ENCODE data around the gene SOCS6.

DNA sequence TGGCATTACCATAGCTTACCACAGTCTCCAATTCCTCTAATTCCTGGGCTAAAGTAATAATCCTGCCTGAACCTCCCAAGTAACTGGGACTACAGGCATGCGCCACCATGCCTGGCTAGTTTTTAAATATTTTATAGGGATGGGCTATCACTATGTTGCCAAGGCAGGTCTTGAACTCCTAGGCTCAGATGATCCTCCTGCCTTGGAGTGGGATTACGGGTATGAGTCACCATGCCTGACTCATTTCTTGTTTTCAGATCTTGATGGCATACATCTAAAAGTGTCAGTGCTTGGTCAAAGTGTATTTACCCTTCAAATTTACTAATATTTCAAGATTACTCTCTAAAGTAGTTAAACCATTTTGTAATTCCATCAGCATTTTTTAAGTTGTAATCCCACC, 9.4 kb upstream of the SOCS6 start:
- TF ChIP-seq, protein P1, sequence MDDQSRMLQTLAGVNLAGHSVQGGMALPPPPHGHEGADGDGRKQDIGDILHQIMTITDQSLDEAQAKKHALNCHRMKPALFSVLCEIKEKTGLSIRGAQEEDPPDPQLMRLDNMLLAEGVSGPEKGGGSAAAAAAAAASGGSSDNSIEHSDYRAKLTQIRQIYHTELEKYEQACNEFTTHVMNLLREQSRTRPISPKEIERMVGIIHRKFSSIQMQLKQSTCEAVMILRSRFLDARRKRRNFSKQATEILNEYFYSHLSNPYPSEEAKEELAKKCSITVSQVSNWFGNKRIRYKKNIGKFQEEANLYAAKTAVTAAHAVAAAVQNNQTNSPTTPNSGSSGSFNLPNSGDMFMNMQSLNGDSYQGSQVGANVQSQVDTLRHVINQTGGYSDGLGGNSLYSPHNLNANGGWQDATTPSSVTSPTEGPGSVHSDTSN (IDR thresholded peaks at IDR 0.05): no peak
- TF ChIP-seq, protein P2, sequence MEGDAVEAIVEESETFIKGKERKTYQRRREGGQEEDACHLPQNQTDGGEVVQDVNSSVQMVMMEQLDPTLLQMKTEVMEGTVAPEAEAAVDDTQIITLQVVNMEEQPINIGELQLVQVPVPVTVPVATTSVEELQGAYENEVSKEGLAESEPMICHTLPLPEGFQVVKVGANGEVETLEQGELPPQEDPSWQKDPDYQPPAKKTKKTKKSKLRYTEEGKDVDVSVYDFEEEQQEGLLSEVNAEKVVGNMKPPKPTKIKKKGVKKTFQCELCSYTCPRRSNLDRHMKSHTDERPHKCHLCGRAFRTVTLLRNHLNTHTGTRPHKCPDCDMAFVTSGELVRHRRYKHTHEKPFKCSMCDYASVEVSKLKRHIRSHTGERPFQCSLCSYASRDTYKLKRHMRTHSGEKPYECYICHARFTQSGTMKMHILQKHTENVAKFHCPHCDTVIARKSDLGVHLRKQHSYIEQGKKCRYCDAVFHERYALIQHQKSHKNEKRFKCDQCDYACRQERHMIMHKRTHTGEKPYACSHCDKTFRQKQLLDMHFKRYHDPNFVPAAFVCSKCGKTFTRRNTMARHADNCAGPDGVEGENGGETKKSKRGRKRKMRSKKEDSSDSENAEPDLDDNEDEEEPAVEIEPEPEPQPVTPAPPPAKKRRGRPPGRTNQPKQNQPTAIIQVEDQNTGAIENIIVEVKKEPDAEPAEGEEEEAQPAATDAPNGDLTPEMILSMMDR (IDR thresholded peaks at IDR 0.05): no peak

Measured in A549 (cell line).